HEK293 (cell line): Measurements from ENCODE around the gene SLC16A1.

ENCODE experiments used
- ELK4 ChIP-seq: IDR thresholded peaks from 2 replicates; pipeline ENCODE4 v1.6.1; 2011; ENCODE audit warnings: mild to moderate bottlenecking, low read depth, low read length, borderline replicate concordance
- PRDM2 ChIP-seq: fragments of 450-650 bp; formaldehyde crosslinking; IDR thresholded peaks from 2 replicates; pipeline ENCODE4 v1.5.1; 2016; ENCODE audit warnings: missing biosample characterization, missing genetic modification characterization, borderline replicate concordance
- SALL2 ChIP-seq: fragments of 450-650 bp; formaldehyde crosslinking; IDR thresholded peaks from 2 replicates; pipeline ENCODE4 v1.5.0; 2017; ENCODE audit warnings: missing biosample characterization, mild to moderate bottlenecking, missing genetic modification characterization, borderline replicate concordance
- SP3 ChIP-seq: fragments of 450-650 bp; formaldehyde crosslinking; IDR thresholded peaks from 2 replicates; pipeline ENCODE4 v1.5.1; 2016; ENCODE audit warnings: missing biosample characterization, missing genetic modification characterization
- ZBTB8A ChIP-seq: fragments of 450-650 bp; formaldehyde crosslinking; IDR thresholded peaks from 2 replicates; pipeline ENCODE4 v1.5.1; 2016; ENCODE audit warnings: missing biosample characterization, missing genetic modification characterization
- ZFP37 ChIP-seq: fragments of 450-650 bp; formaldehyde crosslinking; IDR thresholded peaks from 2 replicates; pipeline ENCODE4 v1.5.1; 2016; ENCODE audit warnings: missing biosample characterization, missing genetic modification characterization
- ZIC2 ChIP-seq: fragments of 450-650 bp; formaldehyde crosslinking; IDR thresholded peaks from 2 replicates; pipeline ENCODE4 v1.5.1; 2016; ENCODE audit warnings: missing biosample characterization, missing genetic modification characterization
- ZNF132 ChIP-seq: fragments of 450-650 bp; formaldehyde crosslinking; IDR thresholded peaks from 2 replicates; pipeline ENCODE4 v1.5.1; 2017; ENCODE audit warnings: missing biosample characterization, missing genetic modification characterization, borderline replicate concordance
- ZNF148 ChIP-seq: fragments of 450-650 bp; formaldehyde crosslinking; IDR thresholded peaks from 2 replicates; pipeline ENCODE4 v1.5.0; 2017; ENCODE audit warnings: missing biosample characterization, missing genetic modification characterization, borderline replicate concordance
- ZNF202 ChIP-seq: fragments of 450-650 bp; formaldehyde crosslinking; IDR thresholded peaks from 2 replicates; pipeline ENCODE4 v1.5.1; 2016; ENCODE audit warnings: missing biosample characterization, missing genetic modification characterization, borderline replicate concordance
- ZNF239 ChIP-seq: fragments of 450-650 bp; formaldehyde crosslinking; IDR thresholded peaks from 2 replicates; pipeline ENCODE4 v1.5.1; 2016; ENCODE audit warnings: missing biosample characterization, missing genetic modification characterization
- ZNF248 ChIP-seq: fragments of 450-650 bp; formaldehyde crosslinking; IDR thresholded peaks from 2 replicates; pipeline ENCODE4 v1.5.1; 2017; ENCODE audit warnings: missing biosample characterization, missing genetic modification characterization
- ZNF274 ChIP-seq, 2 experiments: fragments of 200-500 bp in 1 of 2; fragments of 450-650 bp in 1 of 2; sonication (Bioruptor generic) in 1 of 2; formaldehyde crosslinking in 1 of 2; IDR thresholded peaks; 2 replicates each; pipeline versions ENCODE4 v1.5.1 to v1.6.1; 2014 to 2016; ENCODE audit warnings: borderline replicate concordance in 1 of 2, inconsistent platforms in 1 of 2, low read length in 1 of 2, missing biosample characterization in 1 of 2, missing genetic modification characterization in 1 of 2
- ZNF341 ChIP-seq: fragments of 450-650 bp; formaldehyde crosslinking; IDR thresholded peaks from 2 replicates; pipeline ENCODE4; 2016; ENCODE audit warnings: low read depth, missing biosample characterization, missing genetic modification characterization
- ZNF366 ChIP-seq: fragments of 450-650 bp; formaldehyde crosslinking; conservative IDR thresholded peaks from 2 replicates; pipeline ENCODE4 v1.5.1; 2016; ENCODE audit warnings: missing biosample characterization, missing genetic modification characterization
- ZNF404 ChIP-seq: fragments of 450-650 bp; formaldehyde crosslinking; IDR thresholded peaks from 2 replicates; pipeline ENCODE4 v1.5.1; 2017; ENCODE audit warnings: missing biosample characterization, missing genetic modification characterization
- ZNF514 ChIP-seq: fragments of 450-650 bp; formaldehyde crosslinking; IDR thresholded peaks from 2 replicates; pipeline ENCODE4 v1.5.1; 2016; ENCODE audit warnings: missing biosample characterization, missing genetic modification characterization
- ZNF529 ChIP-seq: fragments of 450-650 bp; formaldehyde crosslinking; IDR thresholded peaks from 2 replicates; pipeline ENCODE4 v1.5.1; 2017; ENCODE audit warnings: missing genetic modification characterization, missing biosample characterization; ENCODE audit not compliant: insufficient replicate concordance
- ZNF530 ChIP-seq: fragments of 450-650 bp; formaldehyde crosslinking; IDR thresholded peaks from 2 replicates; pipeline ENCODE4 v1.5.1; 2016; ENCODE audit warnings: low read depth, missing biosample characterization, missing genetic modification characterization
- ZNF596 ChIP-seq: fragments of 450-650 bp; IDR thresholded peaks from 2 replicates; pipeline ENCODE4 v1.5.0; 2018; ENCODE audit warnings: missing biosample characterization, mild to moderate bottlenecking, missing genetic modification characterization, moderate library complexity
- ZNF600 ChIP-seq: fragments of 450-650 bp; formaldehyde crosslinking; IDR thresholded peaks from 2 replicates; pipeline ENCODE4 v1.5.1; 2016; ENCODE audit warnings: missing biosample characterization, missing genetic modification characterization
- ZNF610 ChIP-seq: fragments of 450-650 bp; formaldehyde crosslinking; IDR thresholded peaks from 2 replicates; pipeline ENCODE4 v1.5.1; 2016; ENCODE audit warnings: missing biosample characterization, missing genetic modification characterization, borderline replicate concordance
- ZNF626 ChIP-seq: fragments of 450-650 bp; sonication (Bioruptor Pico); formaldehyde crosslinking; IDR thresholded peaks from 2 replicates; pipeline ENCODE4 v1.5.1; 2018; ENCODE audit warnings: missing biosample characterization, missing genetic modification characterization, inconsistent platforms
- ZNF645 ChIP-seq: fragments of 450-650 bp; formaldehyde crosslinking; IDR thresholded peaks from 2 replicates; pipeline ENCODE4; 2016; ENCODE audit warnings: missing biosample characterization, missing genetic modification characterization
- ZNF654 ChIP-seq: fragments of 450-650 bp; formaldehyde crosslinking; IDR thresholded peaks from 2 replicates; pipeline ENCODE4 v1.5.1; 2016; ENCODE audit warnings: low read depth, missing biosample characterization, missing genetic modification characterization
- ZNF76 ChIP-seq: fragments of 450-650 bp; formaldehyde crosslinking; IDR thresholded peaks from 2 replicates; pipeline ENCODE4; 2016; ENCODE audit warnings: low read depth, missing biosample characterization, missing genetic modification characterization, borderline replicate concordance
- ZNF768 ChIP-seq: fragments of 450-650 bp; formaldehyde crosslinking; IDR thresholded peaks from 2 replicates; pipeline ENCODE4 v1.5.1; 2018; ENCODE audit warnings: missing biosample characterization, mild to moderate bottlenecking, missing genetic modification characterization
- ZNF776 ChIP-seq: fragments of 450-650 bp; formaldehyde crosslinking; IDR thresholded peaks from 2 replicates; pipeline ENCODE4 v1.5.0; 2017; ENCODE audit warnings: missing biosample characterization, missing genetic modification characterization, borderline replicate concordance

SLC16A1 gene

GRCh38 chr1:112955773-112956543 is at the start of gene SLC16A1 (continued):
- TF ChIP-seq SALL2 (no peak), ZNF596 (peak; percentile 28; the same call in 1 of the 2 replicates), ZNF341 (peak; percentile 64), ZNF366 (tag by site-specific recombination) (no peak; the same call in 1 of the 2 replicates), ZIC2 (tag by site-specific recombination) (peak; percentile 47), ZNF76 (tag by site-specific recombination) (no peak; the same call in 1 of the 2 replicates), ZNF514 (no peak), ZNF132 (tag by site-specific recombination) (no peak), ZNF148 (no peak), ZNF530 (tag by site-specific recombination) (no peak), ZNF776 (no peak), ZNF654 (tag by site-specific recombination) (no peak), ZNF768 (tag by site-specific recombination) (no peak; the same call in 1 of the 2 replicates), ZNF248 (tag by site-specific recombination) (no peak), ZNF404 (tag by site-specific recombination) (no peak), ZNF645 (tag by site-specific recombination) (0 out of 2 replicates have a peak, but pooled peaks have one; percentile 55), ELK4 (no peak), ZFP37 (peak; percentile 94), ZNF610 (tag by site-specific recombination) (peak; percentile 17; the same call in 1 of the 2 replicates), ZNF239 (tag by site-specific recombination) (0 out of 2 replicates have a peak, but pooled peaks have one; percentile 64), ZBTB8A (tag by site-specific recombination) (peak; percentile 85), ZNF600 (tag by site-specific recombination) (peak; percentile 50; the same call in 1 of the 2 replicates), ZNF529 (no peak), ZNF202 (tag by site-specific recombination) (no peak), ZNF274 (IDR thresholded peaks at IDR 0.05; ENCODE audit: low read length) (no peak), ZNF274 (tag by site-specific recombination; IDR thresholded peaks at IDR 0.05; ENCODE audit: borderline replicate concordance) (no peak), ZNF626 (no peak), PRDM2 (peak; percentile 55; the same call in 1 of the 2 replicates), SP3 (tag by site-specific recombination) (peak; percentile 73)
